GM13976 (cell line): Measurements from ENCODE around the gene EARS2.

Experiments used
- DNase-seq: peaks from one replicate; pipeline ENCODE4 v3.0.0; 2012; ENCODE audit warnings: low spot score
- in situ Hi-C: fragments of 300-500 bp; cut with MboI; formaldehyde crosslinking; loops from one replicate; pipeline ENCODE4 v1.12.0; 2022; ENCODE audit warnings: low sequenced_read_pairs, mixed read lengths, inconsistent platforms; ENCODE audit not compliant: unreplicated experiment
- TF ChIP-seq, protein P1 (sequence below): IDR thresholded peaks from 2 replicates; pipeline ENCODE4 v1.5.1; 2012; ENCODE audit warnings: borderline replicate concordance, mild to moderate bottlenecking; ENCODE audit not compliant: insufficient read depth; ENCODE audit errors: extremely low read depth, missing control alignments, control extremely low read depth

The EARS2 gene

GRCh38 chr16:23578101-23578830, 21.1 kb upstream of the EARS2 start:
- in situ Hi-C loops, result no loop called here
- TF ChIP-seq, protein P1, sequence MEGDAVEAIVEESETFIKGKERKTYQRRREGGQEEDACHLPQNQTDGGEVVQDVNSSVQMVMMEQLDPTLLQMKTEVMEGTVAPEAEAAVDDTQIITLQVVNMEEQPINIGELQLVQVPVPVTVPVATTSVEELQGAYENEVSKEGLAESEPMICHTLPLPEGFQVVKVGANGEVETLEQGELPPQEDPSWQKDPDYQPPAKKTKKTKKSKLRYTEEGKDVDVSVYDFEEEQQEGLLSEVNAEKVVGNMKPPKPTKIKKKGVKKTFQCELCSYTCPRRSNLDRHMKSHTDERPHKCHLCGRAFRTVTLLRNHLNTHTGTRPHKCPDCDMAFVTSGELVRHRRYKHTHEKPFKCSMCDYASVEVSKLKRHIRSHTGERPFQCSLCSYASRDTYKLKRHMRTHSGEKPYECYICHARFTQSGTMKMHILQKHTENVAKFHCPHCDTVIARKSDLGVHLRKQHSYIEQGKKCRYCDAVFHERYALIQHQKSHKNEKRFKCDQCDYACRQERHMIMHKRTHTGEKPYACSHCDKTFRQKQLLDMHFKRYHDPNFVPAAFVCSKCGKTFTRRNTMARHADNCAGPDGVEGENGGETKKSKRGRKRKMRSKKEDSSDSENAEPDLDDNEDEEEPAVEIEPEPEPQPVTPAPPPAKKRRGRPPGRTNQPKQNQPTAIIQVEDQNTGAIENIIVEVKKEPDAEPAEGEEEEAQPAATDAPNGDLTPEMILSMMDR, result no peak
- no peak for DNase-seq

GRCh38 chr16:23577493-23577892, 20.3 kb upstream of the EARS2 start:
- DNase-seq, result no peak
- in situ Hi-C loops, result no loop called here
- TF ChIP-seq, protein P1, result no peak

DNA sequence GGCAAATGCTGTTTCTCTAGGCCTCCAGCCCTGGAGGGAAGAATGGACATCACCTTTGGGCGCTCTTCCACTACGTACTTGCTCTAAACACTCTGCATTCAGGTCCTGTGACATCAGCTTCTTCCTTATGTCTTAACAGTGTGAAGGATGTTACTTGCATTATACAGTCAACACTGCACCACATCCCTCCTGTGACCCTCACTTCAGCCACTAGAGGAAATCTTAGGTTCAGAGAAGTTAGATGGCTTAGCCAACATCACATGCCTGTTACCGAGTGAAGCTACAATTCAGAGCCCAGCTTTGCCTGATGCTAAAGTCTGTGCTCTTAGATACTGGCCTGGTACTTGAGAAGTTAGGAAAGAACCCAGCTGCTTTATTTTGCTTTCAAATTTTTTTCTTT, 18.7 kb upstream of the EARS2 start:
- TF ChIP-seq, protein P1, result no peak
- no peak for DNase-seq
- in situ Hi-C loops, result no loop called here

DNA sequence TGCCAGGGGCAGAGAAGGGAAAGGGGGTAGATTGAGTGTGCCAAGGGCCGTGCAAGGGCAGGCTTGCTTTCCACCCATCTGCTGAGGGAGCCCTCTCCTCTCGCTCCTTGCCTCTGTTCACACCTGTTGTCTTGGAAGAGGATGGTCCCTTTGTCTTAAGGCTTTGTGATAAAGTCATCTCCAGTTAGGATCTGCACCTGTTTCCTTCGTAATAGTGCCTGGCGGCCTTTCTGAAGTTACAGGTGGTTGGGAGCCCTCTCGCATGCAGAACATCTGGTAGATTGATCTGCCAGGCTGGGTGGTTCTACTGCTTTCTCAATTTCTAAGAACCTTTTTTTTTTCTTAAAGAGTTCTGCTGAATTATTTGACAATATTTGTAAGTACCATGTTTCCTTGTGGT, 16.7 kb upstream of the EARS2 start:
- in situ Hi-C loops, result no loop called here
- TF ChIP-seq, protein P1, result no peak
- no peak for DNase-seq

GRCh38 chr16:23572394-23572793, 15.2 kb upstream of the EARS2 start:
- DNase-seq, result no peak
- in situ Hi-C loops, result no loop called here
- TF ChIP-seq, protein P1, result no peak

DNA sequence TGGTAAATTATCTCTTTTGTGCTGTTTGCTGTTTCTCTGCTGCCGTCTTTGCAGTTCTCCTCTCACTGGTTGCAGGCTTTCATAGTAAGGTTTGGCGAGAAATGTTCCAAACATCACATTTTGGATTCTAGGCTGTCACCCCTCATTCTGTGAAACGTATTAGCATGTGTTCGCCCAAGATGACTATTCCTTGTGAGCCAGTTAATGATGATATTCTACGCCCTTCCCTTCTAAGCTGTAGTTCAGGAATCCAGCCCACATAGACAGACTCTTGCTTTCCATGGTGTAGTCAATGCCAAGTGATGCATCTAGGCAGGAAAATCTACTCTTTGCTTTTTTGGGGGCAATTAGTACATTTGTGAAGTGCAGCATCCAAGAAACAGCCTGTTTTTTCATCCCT, 14.7 kb upstream of the EARS2 start:
- no peak for DNase-seq
- TF ChIP-seq, protein P1, result no peak
- in situ Hi-C loops, result no loop called here
